Measurements from ENCODE around the gene LHFPL6. TPM values are rescaled to one million over a fixed set of nuclear protein-coding genes. Genes with fewer than 3 reads are reported as not detected.

LHFPL6 gene
- total and polyA plus RNA-seq, 10 of the 15 experiments (the other 5 are each of a cell fraction or from before 2014, with no cell fraction given): 0.11 to 4.6 (median 0.41) TPM

DNA sequence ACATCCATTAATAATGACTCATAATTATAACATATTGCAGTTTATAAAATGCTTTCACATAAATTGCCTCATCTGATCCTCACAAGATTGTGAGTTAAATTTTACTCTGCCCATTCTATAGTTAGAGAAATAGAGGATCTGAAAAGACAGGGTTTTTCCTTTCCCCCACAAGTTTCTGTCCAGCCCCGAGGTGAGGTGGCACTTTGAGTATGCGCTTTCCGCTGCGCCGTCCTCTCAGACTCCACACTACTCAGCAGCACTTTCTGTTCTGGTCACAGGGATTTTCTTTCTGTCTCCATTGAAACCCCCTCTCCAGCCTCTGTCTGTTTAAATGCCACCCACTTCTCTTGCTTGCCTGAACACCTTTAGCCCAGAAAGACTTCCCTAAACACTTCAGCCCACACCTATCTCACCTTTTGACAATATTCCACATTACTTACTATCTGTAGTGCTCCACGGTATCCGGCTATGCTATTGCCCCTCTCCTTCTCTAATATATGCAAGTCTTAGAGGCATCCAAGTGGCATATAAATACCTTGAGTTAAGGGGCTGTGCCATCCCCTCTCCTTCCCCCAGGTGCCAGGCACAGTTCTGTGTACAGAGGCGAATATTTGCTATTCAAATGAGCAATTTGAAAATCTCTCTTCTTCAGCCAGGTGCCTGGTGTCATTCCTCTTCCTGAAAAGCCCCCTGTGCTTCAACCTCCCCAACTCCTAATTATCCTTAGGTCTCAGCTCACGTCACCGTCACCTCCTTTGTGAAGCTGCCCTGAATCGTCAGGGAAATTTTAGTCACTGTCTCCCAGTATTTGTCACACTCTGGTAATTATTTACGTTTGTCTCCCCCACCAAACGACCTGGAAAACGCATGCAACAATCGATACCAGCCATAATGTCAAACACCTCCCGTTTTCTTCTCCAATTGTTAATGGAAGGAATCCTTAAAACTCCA, 296.1 kb downstream of the LHFPL6 start (continued):
- TF ChIP-seq, protein P1, sequence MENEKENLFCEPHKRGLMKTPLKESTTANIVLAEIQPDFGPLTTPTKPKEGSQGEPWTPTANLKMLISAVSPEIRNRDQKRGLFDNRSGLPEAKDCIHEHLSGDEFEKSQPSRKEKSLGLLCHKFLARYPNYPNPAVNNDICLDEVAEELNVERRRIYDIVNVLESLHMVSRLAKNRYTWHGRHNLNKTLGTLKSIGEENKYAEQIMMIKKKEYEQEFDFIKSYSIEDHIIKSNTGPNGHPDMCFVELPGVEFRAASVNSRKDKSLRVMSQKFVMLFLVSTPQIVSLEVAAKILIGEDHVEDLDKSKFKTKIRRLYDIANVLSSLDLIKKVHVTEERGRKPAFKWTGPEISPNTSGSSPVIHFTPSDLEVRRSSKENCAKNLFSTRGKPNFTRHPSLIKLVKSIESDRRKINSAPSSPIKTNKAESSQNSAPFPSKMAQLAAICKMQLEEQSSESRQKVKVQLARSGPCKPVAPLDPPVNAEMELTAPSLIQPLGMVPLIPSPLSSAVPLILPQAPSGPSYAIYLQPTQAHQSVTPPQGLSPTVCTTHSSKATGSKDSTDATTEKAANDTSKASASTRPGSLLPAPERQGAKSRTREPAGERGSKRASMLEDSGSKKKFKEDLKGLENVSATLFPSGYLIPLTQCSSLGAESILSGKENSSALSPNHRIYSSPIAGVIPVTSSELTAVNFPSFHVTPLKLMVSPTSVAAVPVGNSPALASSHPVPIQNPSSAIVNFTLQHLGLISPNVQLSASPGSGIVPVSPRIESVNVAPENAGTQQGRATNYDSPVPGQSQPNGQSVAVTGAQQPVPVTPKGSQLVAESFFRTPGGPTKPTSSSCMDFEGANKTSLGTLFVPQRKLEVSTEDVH (IDR thresholded peaks at IDR 0.05; ENCODE audit: low read depth, partially characterized antibody): no peak
- TF ChIP-seq ZSCAN29 (IDR thresholded peaks at IDR 0.05) (peak; percentile 78; the same call in 1 of the 2 replicates), IKZF1 (conservative IDR thresholded peaks at IDR 0.05) (peak; percentile 86), MTA2 (IDR thresholded peaks at IDR 0.05; ENCODE audit: low read depth) (peak; percentile 79), ZBED1 (IDR thresholded peaks at IDR 0.05; ENCODE audit: borderline replicate concordance) (no peak), YBX1 (IDR thresholded peaks at IDR 0.05) (no peak), ZNF207 (IDR thresholded peaks at IDR 0.05; ENCODE audit: borderline replicate concordance) (no peak), STAT3 (IDR thresholded peaks at IDR 0.05; ENCODE audit: low read depth, low read length) (no peak), TBL1XR1 (IDR thresholded peaks at IDR 0.05; ENCODE audit: low read depth, low read length) (no peak), SMAD1 (IDR thresholded peaks at IDR 0.05; ENCODE audit: low read depth, partially characterized antibody) (no peak), SPI1 (IDR thresholded peaks at IDR 0.05; ENCODE audit: borderline replicate concordance, insufficient read depth, low read depth, low read length) (peak; percentile 83), NFYB (IDR thresholded peaks at IDR 0.05; ENCODE audit: insufficient read depth, low read depth, low read length) (no peak), PML (IDR thresholded peaks at IDR 0.05; ENCODE audit: low read length) (no peak), RUNX3 (IDR thresholded peaks at IDR 0.05; ENCODE audit: low read length) (peak; percentile 81), TCF7 (IDR thresholded peaks at IDR 0.05; ENCODE audit: borderline replicate concordance) (no peak), MYC (IDR thresholded peaks at IDR 0.05; ENCODE audit: insufficient read depth, insufficient read length, insufficient replicate concordance, low read length, severe bottlenecking) (no peak), POLR2AphosphoS5 (IDR thresholded peaks at IDR 0.05; ENCODE audit: low read length) (no peak), SUZ12 (IDR thresholded peaks at IDR 0.05; ENCODE audit: unreplicated experiment) (no peak), PAX5 (IDR thresholded peaks at IDR 0.05; ENCODE audit: borderline replicate concordance, low read depth, low read length) (peak; percentile 72; the same call in 1 of the 2 replicates), POLR2A (IDR thresholded peaks at IDR 0.05; ENCODE audit: low read depth, low read length) (no peak)
- TF ChIP-seq, protein P2, sequence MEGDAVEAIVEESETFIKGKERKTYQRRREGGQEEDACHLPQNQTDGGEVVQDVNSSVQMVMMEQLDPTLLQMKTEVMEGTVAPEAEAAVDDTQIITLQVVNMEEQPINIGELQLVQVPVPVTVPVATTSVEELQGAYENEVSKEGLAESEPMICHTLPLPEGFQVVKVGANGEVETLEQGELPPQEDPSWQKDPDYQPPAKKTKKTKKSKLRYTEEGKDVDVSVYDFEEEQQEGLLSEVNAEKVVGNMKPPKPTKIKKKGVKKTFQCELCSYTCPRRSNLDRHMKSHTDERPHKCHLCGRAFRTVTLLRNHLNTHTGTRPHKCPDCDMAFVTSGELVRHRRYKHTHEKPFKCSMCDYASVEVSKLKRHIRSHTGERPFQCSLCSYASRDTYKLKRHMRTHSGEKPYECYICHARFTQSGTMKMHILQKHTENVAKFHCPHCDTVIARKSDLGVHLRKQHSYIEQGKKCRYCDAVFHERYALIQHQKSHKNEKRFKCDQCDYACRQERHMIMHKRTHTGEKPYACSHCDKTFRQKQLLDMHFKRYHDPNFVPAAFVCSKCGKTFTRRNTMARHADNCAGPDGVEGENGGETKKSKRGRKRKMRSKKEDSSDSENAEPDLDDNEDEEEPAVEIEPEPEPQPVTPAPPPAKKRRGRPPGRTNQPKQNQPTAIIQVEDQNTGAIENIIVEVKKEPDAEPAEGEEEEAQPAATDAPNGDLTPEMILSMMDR (IDR thresholded peaks at IDR 0.05 in 2 of 3, conservative IDR thresholded peaks at IDR 0.05 in 1 of 3; ENCODE audit: control insufficient read depth in 2 of 3, extremely low read depth in 1 of 3, insufficient read depth in 1 of 3, low read depth in 3 of 3, low read length in 3 of 3): no peak
- TF ChIP-seq, protein P3, sequence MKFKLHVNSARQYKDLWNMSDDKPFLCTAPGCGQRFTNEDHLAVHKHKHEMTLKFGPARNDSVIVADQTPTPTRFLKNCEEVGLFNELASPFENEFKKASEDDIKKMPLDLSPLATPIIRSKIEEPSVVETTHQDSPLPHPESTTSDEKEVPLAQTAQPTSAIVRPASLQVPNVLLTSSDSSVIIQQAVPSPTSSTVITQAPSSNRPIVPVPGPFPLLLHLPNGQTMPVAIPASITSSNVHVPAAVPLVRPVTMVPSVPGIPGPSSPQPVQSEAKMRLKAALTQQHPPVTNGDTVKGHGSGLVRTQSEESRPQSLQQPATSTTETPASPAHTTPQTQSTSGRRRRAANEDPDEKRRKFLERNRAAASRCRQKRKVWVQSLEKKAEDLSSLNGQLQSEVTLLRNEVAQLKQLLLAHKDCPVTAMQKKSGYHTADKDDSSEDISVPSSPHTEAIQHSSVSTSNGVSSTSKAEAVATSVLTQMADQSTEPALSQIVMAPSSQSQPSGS (IDR thresholded peaks at IDR 0.05; ENCODE audit: low read length): peak; percentile 31; the same call in 1 of the 2 replicates
- TF ChIP-seq, protein P4, sequence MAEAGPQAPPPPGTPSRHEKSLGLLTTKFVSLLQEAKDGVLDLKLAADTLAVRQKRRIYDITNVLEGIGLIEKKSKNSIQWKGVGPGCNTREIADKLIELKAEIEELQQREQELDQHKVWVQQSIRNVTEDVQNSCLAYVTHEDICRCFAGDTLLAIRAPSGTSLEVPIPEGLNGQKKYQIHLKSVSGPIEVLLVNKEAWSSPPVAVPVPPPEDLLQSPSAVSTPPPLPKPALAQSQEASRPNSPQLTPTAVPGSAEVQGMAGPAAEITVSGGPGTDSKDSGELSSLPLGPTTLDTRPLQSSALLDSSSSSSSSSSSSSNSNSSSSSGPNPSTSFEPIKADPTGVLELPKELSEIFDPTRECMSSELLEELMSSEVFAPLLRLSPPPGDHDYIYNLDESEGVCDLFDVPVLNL (IDR thresholded peaks at IDR 0.05; ENCODE audit: low read depth, low read length): no peak
